HEK293 (cell line): ENCODE measurements around the gene SPIC.

Experiments used
- BCL11A ChIP-seq: fragments of 450-650 bp; formaldehyde crosslinking; IDR thresholded peaks from 2 replicates; pipeline ENCODE4 v1.5.1; 2016; ENCODE audit warnings: low read depth, missing biosample characterization, missing genetic modification characterization
- KLF1 ChIP-seq: fragments of 450-650 bp; formaldehyde crosslinking; IDR thresholded peaks from 2 replicates; pipeline ENCODE4 v1.5.1; 2016; ENCODE audit warnings: missing biosample characterization, missing genetic modification characterization
- KLF10 ChIP-seq: fragments of 450-650 bp; IDR thresholded peaks from 2 replicates; pipeline ENCODE4 v1.5.1; 2018; ENCODE audit warnings: missing biosample characterization, mild to moderate bottlenecking, missing genetic modification characterization
- KLF17 ChIP-seq: fragments of 450-650 bp; formaldehyde crosslinking; IDR thresholded peaks from 2 replicates; pipeline ENCODE4 v1.5.1; 2016; ENCODE audit warnings: missing biosample characterization, missing genetic modification characterization
- KLF7 ChIP-seq: fragments of 450-650 bp; formaldehyde crosslinking; IDR thresholded peaks from 2 replicates; pipeline ENCODE4 v1.5.1; 2016; ENCODE audit warnings: missing biosample characterization, missing genetic modification characterization, borderline replicate concordance
- KLF8 ChIP-seq: fragments of 450-650 bp; formaldehyde crosslinking; IDR thresholded peaks from 2 replicates; pipeline ENCODE4 v1.5.1; 2016; ENCODE audit warnings: missing biosample characterization, missing genetic modification characterization
- MZF1 ChIP-seq: fragments of 450-650 bp; formaldehyde crosslinking; IDR thresholded peaks from 2 replicates; pipeline ENCODE4 v1.5.1; 2017; ENCODE audit warnings: missing biosample characterization, missing genetic modification characterization, borderline replicate concordance
- OVOL3 ChIP-seq: fragments of 450-650 bp; formaldehyde crosslinking; IDR thresholded peaks from 2 replicates; pipeline ENCODE4 v1.5.1; 2016; ENCODE audit warnings: missing biosample characterization, missing genetic modification characterization
- PRDM10 ChIP-seq: fragments of 450-650 bp; formaldehyde crosslinking; IDR thresholded peaks from 2 replicates; pipeline ENCODE4 v1.5.1; 2016; ENCODE audit warnings: missing biosample characterization, missing genetic modification characterization
- RBAK ChIP-seq: fragments of 450-650 bp; formaldehyde crosslinking; IDR thresholded peaks from 2 replicates; pipeline ENCODE4 v1.5.1; 2016; ENCODE audit warnings: missing biosample characterization, missing genetic modification characterization
- SP3 ChIP-seq: fragments of 450-650 bp; formaldehyde crosslinking; IDR thresholded peaks from 2 replicates; pipeline ENCODE4 v1.5.1; 2016; ENCODE audit warnings: missing biosample characterization, missing genetic modification characterization
- WT1 ChIP-seq: fragments of 450-650 bp; formaldehyde crosslinking; IDR thresholded peaks from 2 replicates; pipeline ENCODE4 v1.5.1; 2016; ENCODE audit warnings: missing biosample characterization, missing genetic modification characterization
- ZBTB17 ChIP-seq: fragments of 450-650 bp; formaldehyde crosslinking; IDR thresholded peaks from 2 replicates; pipeline ENCODE4 v1.5.1; 2016; ENCODE audit warnings: missing biosample characterization, missing genetic modification characterization
- ZBTB48 ChIP-seq: fragments of 450-650 bp; formaldehyde crosslinking; IDR thresholded peaks from 2 replicates; pipeline ENCODE4 v1.5.1; 2016; ENCODE audit warnings: missing biosample characterization, missing genetic modification characterization
- ZFHX2 ChIP-seq: fragments of 450-650 bp; formaldehyde crosslinking; conservative IDR thresholded peaks from 2 replicates; pipeline ENCODE4 v1.5.1; 2016; ENCODE audit warnings: missing biosample characterization, missing genetic modification characterization
- ZNF16 ChIP-seq: fragments of 450-650 bp; formaldehyde crosslinking; IDR thresholded peaks from 2 replicates; pipeline ENCODE4 v1.5.1; 2016; ENCODE audit warnings: low read depth, missing biosample characterization, missing genetic modification characterization
- ZNF184 ChIP-seq: fragments of 450-650 bp; IDR thresholded peaks from 2 replicates; pipeline ENCODE4 v1.5.1; 2018; ENCODE audit warnings: missing biosample characterization, mild to moderate bottlenecking, missing genetic modification characterization
- ZNF19 ChIP-seq: fragments of 450-650 bp; formaldehyde crosslinking; IDR thresholded peaks from 2 replicates; pipeline ENCODE4; 2016; ENCODE audit warnings: missing biosample characterization, missing genetic modification characterization, low read depth
- ZNF202 ChIP-seq: fragments of 450-650 bp; formaldehyde crosslinking; IDR thresholded peaks from 2 replicates; pipeline ENCODE4 v1.5.1; 2016; ENCODE audit warnings: missing biosample characterization, missing genetic modification characterization, borderline replicate concordance
- ZNF221 ChIP-seq: fragments of 450-650 bp; formaldehyde crosslinking; IDR thresholded peaks from 2 replicates; pipeline ENCODE4 v1.5.1; 2017; ENCODE audit warnings: missing biosample characterization, missing genetic modification characterization, borderline replicate concordance
- ZNF394 ChIP-seq: fragments of 450-650 bp; formaldehyde crosslinking; IDR thresholded peaks from 2 replicates; pipeline ENCODE4 v1.5.1; 2016; ENCODE audit warnings: missing biosample characterization, missing genetic modification characterization, mild to moderate bottlenecking, moderate library complexity, borderline replicate concordance
- ZNF629 ChIP-seq: fragments of 450-650 bp; formaldehyde crosslinking; IDR thresholded peaks from 2 replicates; pipeline ENCODE4 v1.5.1; 2017; ENCODE audit warnings: missing biosample characterization, missing genetic modification characterization
- ZNF660 ChIP-seq: fragments of 450-650 bp; IDR thresholded peaks from 2 replicates; pipeline ENCODE4 v1.5.1; 2018; ENCODE audit warnings: missing biosample characterization, mild to moderate bottlenecking, missing genetic modification characterization
- ZNF837 ChIP-seq: fragments of 450-650 bp; formaldehyde crosslinking; IDR thresholded peaks from 2 replicates; pipeline ENCODE4 v1.5.1; 2016; ENCODE audit warnings: missing biosample characterization, missing genetic modification characterization
- TF ChIP-seq, protein P1 (sequence below): fragments of 450-650 bp; formaldehyde crosslinking; IDR thresholded peaks from 2 replicates; pipeline ENCODE4 v1.5.1; 2017; ENCODE audit warnings: missing biosample characterization, missing genetic modification characterization
- TF ChIP-seq, protein P2 (sequence below): fragments of 450-650 bp; formaldehyde crosslinking; IDR thresholded peaks from 2 replicates; pipeline ENCODE4 v1.5.1; 2016; ENCODE audit warnings: missing biosample characterization, missing genetic modification characterization
- TF ChIP-seq, protein P3 (sequence below): fragments of 450-650 bp; formaldehyde crosslinking; IDR thresholded peaks from 2 replicates; pipeline ENCODE4 v1.5.1; 2016; ENCODE audit warnings: missing biosample characterization, missing genetic modification characterization

Gene SPIC

DNA sequence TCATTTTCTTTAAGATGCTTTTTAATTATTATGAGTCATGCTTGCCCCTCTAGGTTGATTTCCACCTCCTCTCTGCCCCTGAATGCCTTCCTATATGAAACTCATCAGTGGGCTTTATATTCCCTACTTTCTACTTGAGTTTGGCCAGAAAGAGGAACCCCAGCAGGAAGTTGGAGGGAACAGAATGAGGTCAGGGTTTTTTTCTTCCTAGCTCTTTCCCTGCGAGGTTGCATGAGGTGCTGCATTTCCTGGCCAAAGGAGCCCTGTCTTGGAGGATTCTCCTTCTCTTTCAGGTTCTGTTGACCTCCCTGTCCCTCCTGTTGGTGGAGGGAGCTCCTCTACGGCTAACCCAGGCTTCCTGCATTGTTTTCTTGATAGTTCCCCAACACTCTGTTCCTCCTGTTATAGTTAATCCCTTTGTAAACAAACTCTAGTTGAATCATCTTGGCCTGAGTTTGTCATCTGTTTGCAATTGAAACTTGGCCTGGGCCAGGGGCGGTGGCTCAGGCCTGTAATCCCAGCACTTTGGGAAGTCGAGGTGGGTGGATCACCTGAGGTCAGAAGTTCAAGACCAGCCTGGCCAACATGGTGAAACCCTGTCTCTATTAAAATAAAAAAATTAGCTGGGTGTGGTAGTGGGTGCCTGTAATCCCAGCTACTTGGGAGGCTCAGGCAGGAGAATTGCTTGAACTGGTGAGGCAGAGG is 15.3 kb upstream of the SPIC start (continued):
- peak; percentile 52 for TF ChIP-seq PRDM10 (tag by site-specific recombination)
- TF ChIP-seq, protein P1, sequence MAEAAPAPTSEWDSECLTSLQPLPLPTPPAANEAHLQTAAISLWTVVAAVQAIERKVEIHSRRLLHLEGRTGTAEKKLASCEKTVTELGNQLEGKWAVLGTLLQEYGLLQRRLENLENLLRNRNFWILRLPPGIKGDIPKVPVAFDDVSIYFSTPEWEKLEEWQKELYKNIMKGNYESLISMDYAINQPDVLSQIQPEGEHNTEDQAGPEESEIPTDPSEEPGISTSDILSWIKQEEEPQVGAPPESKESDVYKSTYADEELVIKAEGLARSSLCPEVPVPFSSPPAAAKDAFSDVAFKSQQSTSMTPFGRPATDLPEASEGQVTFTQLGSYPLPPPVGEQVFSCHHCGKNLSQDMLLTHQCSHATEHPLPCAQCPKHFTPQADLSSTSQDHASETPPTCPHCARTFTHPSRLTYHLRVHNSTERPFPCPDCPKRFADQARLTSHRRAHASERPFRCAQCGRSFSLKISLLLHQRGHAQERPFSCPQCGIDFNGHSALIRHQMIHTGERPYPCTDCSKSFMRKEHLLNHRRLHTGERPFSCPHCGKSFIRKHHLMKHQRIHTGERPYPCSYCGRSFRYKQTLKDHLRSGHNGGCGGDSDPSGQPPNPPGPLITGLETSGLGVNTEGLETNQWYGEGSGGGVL (tag by site-specific recombination) = peak; percentile 72
- no peak for TF ChIP-seq ZNF16
- TF ChIP-seq ZNF394 = peak; percentile 67; the same call in 1 of the 2 replicates
- TF ChIP-seq KLF17 (tag by site-specific recombination) = peak; percentile 77
- peak; percentile 67 for TF ChIP-seq KLF8 (tag by site-specific recombination)
- TF ChIP-seq ZBTB48 (tag by site-specific recombination) = no peak
- TF ChIP-seq BCL11A = peak; percentile 94
- TF ChIP-seq ZNF202 = no peak
- no peak for TF ChIP-seq ZNF221 (tag by site-specific recombination)
- no peak for TF ChIP-seq ZNF837
- TF ChIP-seq KLF1 (tag by site-specific recombination) = peak; percentile 97
- TF ChIP-seq SP3 (tag by site-specific recombination) = 0 out of 2 replicates have a peak, but pooled peaks have one; percentile 17
- TF ChIP-seq ZNF19 (tag by site-specific recombination) = no peak
- TF ChIP-seq ZNF629 (tag by site-specific recombination) = peak; percentile 74
- TF ChIP-seq, protein P2, sequence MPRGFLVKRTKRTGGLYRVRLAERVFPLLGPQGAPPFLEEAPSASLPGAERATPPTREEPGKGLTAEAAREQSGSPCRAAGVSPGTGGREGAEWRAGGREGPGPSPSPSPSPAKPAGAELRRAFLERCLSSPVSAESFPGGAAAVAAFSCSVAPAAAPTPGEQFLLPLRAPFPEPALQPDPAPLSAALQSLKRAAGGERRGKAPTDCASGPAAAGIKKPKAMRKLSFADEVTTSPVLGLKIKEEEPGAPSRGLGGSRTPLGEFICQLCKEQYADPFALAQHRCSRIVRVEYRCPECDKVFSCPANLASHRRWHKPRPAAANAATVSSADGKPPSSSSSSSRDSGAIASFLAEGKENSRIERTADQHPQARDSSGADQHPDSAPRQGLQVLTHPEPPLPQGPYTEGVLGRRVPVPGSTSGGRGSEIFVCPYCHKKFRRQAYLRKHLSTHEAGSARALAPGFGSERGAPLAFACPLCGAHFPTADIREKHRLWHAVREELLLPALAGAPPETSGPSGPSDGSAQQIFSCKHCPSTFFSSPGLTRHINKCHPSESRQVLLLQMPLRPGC = peak; percentile 62; the same call in 1 of the 2 replicates
- no peak for TF ChIP-seq ZNF660 (tag by site-specific recombination)
- TF ChIP-seq OVOL3 (tag by site-specific recombination) = peak; percentile 88
- peak; percentile 62 for TF ChIP-seq ZFHX2 (tag by site-specific recombination)
- TF ChIP-seq KLF7 = peak; percentile 70; the same call in 1 of the 2 replicates
- peak; percentile 52; the same call in 1 of the 2 replicates for TF ChIP-seq ZNF184 (tag by site-specific recombination)
- peak; percentile 85 for TF ChIP-seq ZBTB17 (tag by site-specific recombination)
- peak; percentile 75 for TF ChIP-seq MZF1 (tag by site-specific recombination)
- no peak for TF ChIP-seq KLF10 (tag by site-specific recombination)
- no peak for TF ChIP-seq RBAK (tag by site-specific recombination)
- TF ChIP-seq WT1 (tag by site-specific recombination) = peak; percentile 77
- TF ChIP-seq, protein P3, sequence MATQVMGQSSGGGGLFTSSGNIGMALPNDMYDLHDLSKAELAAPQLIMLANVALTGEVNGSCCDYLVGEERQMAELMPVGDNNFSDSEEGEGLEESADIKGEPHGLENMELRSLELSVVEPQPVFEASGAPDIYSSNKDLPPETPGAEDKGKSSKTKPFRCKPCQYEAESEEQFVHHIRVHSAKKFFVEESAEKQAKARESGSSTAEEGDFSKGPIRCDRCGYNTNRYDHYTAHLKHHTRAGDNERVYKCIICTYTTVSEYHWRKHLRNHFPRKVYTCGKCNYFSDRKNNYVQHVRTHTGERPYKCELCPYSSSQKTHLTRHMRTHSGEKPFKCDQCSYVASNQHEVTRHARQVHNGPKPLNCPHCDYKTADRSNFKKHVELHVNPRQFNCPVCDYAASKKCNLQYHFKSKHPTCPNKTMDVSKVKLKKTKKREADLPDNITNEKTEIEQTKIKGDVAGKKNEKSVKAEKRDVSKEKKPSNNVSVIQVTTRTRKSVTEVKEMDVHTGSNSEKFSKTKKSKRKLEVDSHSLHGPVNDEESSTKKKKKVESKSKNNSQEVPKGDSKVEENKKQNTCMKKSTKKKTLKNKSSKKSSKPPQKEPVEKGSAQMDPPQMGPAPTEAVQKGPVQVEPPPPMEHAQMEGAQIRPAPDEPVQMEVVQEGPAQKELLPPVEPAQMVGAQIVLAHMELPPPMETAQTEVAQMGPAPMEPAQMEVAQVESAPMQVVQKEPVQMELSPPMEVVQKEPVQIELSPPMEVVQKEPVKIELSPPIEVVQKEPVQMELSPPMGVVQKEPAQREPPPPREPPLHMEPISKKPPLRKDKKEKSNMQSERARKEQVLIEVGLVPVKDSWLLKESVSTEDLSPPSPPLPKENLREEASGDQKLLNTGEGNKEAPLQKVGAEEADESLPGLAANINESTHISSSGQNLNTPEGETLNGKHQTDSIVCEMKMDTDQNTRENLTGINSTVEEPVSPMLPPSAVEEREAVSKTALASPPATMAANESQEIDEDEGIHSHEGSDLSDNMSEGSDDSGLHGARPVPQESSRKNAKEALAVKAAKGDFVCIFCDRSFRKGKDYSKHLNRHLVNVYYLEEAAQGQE (tag by site-specific recombination) = no peak
